Measurements from ENCODE around the gene DHCR7.
"Not testable (repeated sequence)": the region's sequence is repeated elsewhere in the genome, so short reads cannot be mapped to it uniquely, and the experiment has no call there.

GRCh38 chr11:71422318-71422717, 25.9 kb downstream of the DHCR7 start:
- TF ChIP-seq GABPA (IDR thresholded peaks at IDR 0.05; ENCODE audit: low read depth); POLR2AphosphoS5 (IDR thresholded peaks at IDR 0.05; ENCODE audit: low read depth); REST (IDR thresholded peaks at IDR 0.05; ENCODE audit: insufficient replicate concordance, low read depth); SPI1 (IDR thresholded peaks at IDR 0.05; ENCODE audit: borderline replicate concordance, low read depth): not testable (repeated sequence)
- TF ChIP-seq, protein P1, sequence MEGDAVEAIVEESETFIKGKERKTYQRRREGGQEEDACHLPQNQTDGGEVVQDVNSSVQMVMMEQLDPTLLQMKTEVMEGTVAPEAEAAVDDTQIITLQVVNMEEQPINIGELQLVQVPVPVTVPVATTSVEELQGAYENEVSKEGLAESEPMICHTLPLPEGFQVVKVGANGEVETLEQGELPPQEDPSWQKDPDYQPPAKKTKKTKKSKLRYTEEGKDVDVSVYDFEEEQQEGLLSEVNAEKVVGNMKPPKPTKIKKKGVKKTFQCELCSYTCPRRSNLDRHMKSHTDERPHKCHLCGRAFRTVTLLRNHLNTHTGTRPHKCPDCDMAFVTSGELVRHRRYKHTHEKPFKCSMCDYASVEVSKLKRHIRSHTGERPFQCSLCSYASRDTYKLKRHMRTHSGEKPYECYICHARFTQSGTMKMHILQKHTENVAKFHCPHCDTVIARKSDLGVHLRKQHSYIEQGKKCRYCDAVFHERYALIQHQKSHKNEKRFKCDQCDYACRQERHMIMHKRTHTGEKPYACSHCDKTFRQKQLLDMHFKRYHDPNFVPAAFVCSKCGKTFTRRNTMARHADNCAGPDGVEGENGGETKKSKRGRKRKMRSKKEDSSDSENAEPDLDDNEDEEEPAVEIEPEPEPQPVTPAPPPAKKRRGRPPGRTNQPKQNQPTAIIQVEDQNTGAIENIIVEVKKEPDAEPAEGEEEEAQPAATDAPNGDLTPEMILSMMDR (IDR thresholded peaks at IDR 0.05; ENCODE audit: insufficient read depth, low read length), result not testable (repeated sequence)
